ENCODE results near the gene ARHGAP40. TPM values are rescaled to one million over a fixed set of nuclear protein-coding genes. Genes with fewer than 3 reads are reported as not detected.
A peak's percentile ranks its signal among the peaks of the same experiment; 100 is the strongest.

The ARHGAP40 gene
- total and polyA plus RNA-seq, 9 of the 15 experiments (the other 6 are each of a cell fraction or from before 2014, with no cell fraction given) = not detected

DNA sequence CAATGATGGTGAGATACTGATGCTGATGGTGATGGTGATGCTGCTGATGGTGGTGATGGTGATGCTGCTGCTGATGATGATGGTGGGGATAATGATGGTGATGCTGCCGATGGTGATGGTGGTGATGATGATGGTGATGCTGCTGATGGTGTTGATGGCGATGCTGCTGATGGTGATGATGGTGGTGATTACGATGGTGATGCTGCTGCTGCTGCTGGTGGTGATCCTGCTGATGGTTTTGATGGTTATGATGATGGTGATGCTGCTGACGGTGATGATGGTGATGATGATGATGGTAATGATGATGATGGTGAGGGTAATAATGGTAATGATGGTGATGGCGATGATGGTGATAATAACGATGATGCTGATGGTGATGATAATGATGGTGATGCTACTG is 50.0 kb downstream of the ARHGAP40 start:
- H3K79me2 ChIP-seq (ENCODE audit: control insufficient read depth, insufficient read depth, low read length) = no peaks in the 10 kb centered on the region
- H3K4me3 ChIP-seq = no peak overlapping the region
- H2AFZ ChIP-seq (ENCODE audit: low read depth, low read length) = no peak overlapping the region
- H3K4me2 ChIP-seq (ENCODE audit: insufficient read depth, low read length) = no peak overlapping the region
- peaks cover 12% of the 10 kb centered on the region; the same call in 1 of the 2 replicates for H4K20me1 ChIP-seq (replicated peaks; ENCODE audit: control insufficient read depth, insufficient read depth, low read length)
- H3K27ac ChIP-seq (ENCODE audit: extremely low read depth, low read depth, low read length) = no peak overlapping the region
- intact Hi-C loops (cut with micrococcal nuclease) = no loop called here
- H3K9ac ChIP-seq (ENCODE audit: insufficient read depth in 1 of 2, low read depth in 2 of 2, low read length in 2 of 2) = no peak overlapping the region
- ChIA-PET CTCF (ENCODE audit: low intra/inter-chr PET ratio) (no interaction called here), POLR2A (no interaction called here)
- no TSS peak for BruUV-seq (replicated peaks)
- H3K4me1 ChIP-seq (replicated peaks in 1 of 2; ENCODE audit: control insufficient read depth in 2 of 2, insufficient read depth in 2 of 2, low read length in 2 of 2) = no peaks in the 10 kb centered on the region; a peak in 1 of 5 replicates
- no peaks in the 10 kb centered on the region for H3K36me3 ChIP-seq (ENCODE audit: control insufficient read depth, insufficient read depth, low read length)
- in situ Hi-C loops (cut with MboI) = no loop called here
- 3% methylated on average over 6 of the region's 6 CpGs for WGBS (ENCODE audit: insufficient coverage, low coverage, missing lambda C conversion rate)
- FAIRE-seq = no peak
- DNase-seq (ENCODE audit: extremely low read depth in 1 of 4, low spot score in 3 of 4) = no peak
- H3K9me1 ChIP-seq (ENCODE audit: control insufficient read depth, insufficient read depth, low read length) = no peaks in the 10 kb centered on the region
- no peaks in the 10 kb centered on the region for H3K9me3 ChIP-seq (replicated peaks; ENCODE audit: control insufficient read depth, insufficient read depth, low read depth, low read length)
- TF ChIP-seq CTBP1 (IDR thresholded peaks at IDR 0.05; ENCODE audit: borderline replicate concordance) (peak; percentile 87), HDAC1 (IDR thresholded peaks at IDR 0.05) (peak in 1 of 2 experiments; percentile 73; a peak in 2 of 4 replicates), NRF1 (conservative IDR thresholded peaks at IDR 0.05 in 1 of 2, IDR thresholded peaks at IDR 0.05 in 1 of 2) (no peak), KDM1A (IDR thresholded peaks at IDR 0.05) (peak; percentile 83 to 86), SMARCB1 (IDR thresholded peaks at IDR 0.05; ENCODE audit: insufficient read length, low read depth) (no peak)
- TF ChIP-seq, protein P1, sequence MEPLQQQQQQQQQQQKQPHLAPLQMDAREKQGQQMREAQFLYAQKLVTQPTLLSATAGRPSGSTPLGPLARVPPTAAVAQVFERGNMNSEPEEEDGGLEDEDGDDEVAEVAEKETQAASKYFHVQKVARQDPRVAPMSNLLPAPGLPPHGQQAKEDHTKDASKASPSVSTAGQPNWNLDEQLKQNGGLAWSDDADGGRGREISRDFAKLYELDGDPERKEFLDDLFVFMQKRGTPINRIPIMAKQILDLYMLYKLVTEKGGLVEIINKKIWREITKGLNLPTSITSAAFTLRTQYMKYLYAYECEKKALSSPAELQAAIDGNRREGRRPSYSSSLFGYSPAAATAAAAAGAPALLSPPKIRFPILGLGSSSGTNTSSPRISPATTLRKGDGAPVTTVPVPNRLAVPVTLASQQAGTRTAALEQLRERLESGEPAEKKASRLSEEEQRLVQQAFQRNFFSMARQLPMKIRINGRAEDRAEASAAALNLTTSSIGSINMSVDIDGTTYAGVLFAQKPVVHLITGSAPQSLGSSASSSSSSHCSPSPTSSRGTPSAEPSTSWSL (CRISPR knock-in tag; IDR thresholded peaks at IDR 0.05; ENCODE audit: borderline replicate concordance) = no peak
- TF ChIP-seq, protein P2, sequence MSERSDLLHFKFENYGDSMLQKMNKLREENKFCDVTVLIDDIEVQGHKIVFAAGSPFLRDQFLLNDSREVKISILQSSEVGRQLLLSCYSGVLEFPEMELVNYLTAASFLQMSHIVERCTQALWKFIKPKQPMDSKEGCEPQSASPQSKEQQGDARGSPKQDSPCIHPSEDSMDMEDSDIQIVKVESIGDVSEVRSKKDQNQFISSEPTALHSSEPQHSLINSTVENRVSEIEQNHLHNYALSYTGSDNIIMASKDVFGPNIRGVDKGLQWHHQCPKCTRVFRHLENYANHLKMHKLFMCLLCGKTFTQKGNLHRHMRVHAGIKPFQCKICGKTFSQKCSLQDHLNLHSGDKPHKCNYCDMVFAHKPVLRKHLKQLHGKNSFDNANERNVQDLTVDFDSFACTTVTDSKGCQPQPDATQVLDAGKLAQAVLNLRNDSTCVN (CRISPR knock-in tag; IDR thresholded peaks at IDR 0.05) = 0 out of 2 replicates have a peak, but pooled peaks have one; percentile 27
- TF ChIP-seq, protein P3, sequence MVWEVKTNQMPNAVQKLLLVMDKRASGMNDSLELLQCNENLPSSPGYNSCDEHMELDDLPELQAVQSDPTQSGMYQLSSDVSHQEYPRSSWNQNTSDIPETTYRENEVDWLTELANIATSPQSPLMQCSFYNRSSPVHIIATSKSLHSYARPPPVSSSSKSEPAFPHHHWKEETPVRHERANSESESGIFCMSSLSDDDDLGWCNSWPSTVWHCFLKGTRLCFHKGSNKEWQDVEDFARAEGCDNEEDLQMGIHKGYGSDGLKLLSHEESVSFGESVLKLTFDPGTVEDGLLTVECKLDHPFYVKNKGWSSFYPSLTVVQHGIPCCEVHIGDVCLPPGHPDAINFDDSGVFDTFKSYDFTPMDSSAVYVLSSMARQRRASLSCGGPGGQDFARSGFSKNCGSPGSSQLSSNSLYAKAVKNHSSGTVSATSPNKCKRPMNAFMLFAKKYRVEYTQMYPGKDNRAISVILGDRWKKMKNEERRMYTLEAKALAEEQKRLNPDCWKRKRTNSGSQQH (CRISPR knock-in tag; IDR thresholded peaks at IDR 0.05) = 0 out of 2 replicates have a peak, but pooled peaks have one; percentile 12
- TF ChIP-seq, protein P4, sequence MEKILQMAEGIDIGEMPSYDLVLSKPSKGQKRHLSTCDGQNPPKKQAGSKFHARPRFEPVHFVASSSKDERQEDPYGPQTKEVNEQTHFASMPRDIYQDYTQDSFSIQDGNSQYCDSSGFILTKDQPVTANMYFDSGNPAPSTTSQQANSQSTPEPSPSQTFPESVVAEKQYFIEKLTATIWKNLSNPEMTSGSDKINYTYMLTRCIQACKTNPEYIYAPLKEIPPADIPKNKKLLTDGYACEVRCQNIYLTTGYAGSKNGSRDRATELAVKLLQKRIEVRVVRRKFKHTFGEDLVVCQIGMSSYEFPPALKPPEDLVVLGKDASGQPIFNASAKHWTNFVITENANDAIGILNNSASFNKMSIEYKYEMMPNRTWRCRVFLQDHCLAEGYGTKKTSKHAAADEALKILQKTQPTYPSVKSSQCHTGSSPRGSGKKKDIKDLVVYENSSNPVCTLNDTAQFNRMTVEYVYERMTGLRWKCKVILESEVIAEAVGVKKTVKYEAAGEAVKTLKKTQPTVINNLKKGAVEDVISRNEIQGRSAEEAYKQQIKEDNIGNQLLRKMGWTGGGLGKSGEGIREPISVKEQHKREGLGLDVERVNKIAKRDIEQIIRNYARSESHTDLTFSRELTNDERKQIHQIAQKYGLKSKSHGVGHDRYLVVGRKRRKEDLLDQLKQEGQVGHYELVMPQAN (IDR thresholded peaks at IDR 0.05; ENCODE audit: borderline replicate concordance) = 0 out of 2 replicates have a peak, but pooled peaks have one; percentile 22
- ATAC-seq = no peak
- peaks cover 7 to 32% of the 10 kb centered on the region in 2 experiments; a peak in 4 of 5 replicates for H3K27me3 ChIP-seq (ENCODE audit: control insufficient read depth in 2 of 2, insufficient read depth in 2 of 2, low read length in 2 of 2)

Data from K562 (cell line).